AG10803 (cell line): ENCODE results near the gene PLEKHA8.
A peak's percentile ranks its signal among the peaks of the same experiment; 100 is the strongest.

Experiments
- DNase-seq: peaks from one replicate; pipeline ENCODE4 v3.0.0; 2010; ENCODE audit warnings: low read depth
- H3K4me3 ChIP-seq: 2 replicates; pipeline ENCODE4 v1.5.1; 2011; ENCODE audit warnings: mild to moderate bottlenecking, low read length, control low read depth
- TF ChIP-seq, protein P1 (sequence below): conservative IDR thresholded peaks from 2 replicates; pipeline ENCODE4 v1.5.1; 2011; ENCODE audit warnings: mild to moderate bottlenecking, low read length, control low read depth, inconsistent platforms

The PLEKHA8 gene

DNA sequence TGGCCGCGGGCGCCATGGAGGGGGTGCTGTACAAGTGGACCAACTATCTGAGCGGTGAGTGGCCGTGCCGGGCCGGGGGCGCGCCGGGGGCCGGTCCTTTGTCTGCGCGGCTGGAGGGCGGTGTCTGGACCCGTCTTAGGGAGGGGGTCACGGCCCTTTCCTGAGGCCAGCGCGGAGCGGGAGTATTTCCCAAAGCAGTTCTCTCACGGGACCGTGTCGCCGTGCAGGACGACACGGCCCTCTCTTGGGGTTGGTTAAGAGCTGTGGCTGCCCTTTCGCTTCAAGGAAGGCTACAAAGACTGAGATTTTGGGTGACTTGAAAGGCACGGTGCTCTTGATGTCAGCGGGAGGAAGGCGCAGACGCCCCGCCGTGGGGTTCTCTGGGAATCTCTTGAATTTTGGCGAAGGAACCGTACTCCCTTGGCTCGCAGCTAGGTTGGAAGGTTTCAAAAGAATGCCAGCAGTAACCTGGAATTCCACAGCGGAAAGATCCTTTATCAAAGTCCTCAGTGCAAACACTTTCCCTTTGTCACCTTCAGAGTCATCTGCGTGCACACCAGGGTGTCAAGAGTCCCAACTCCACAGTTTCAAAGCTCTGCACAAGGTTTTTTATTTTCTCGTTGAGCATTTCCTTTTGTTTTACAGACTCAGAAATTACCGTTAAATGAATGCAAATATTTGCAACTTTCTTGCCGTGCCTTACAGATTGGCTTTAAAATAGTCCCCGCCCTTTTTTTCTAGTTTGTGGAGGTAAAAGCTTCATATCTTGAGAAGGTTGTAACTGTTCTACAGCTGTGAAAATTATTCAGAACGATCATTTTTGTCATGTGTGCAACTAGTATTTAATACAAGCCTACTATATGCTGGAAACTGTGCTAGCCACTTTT lies 780 bp downstream of the PLEKHA8 start:
- H3K4me3 ChIP-seq: peak overlapping the region; percentile 72
- peak; percentile 44 for DNase-seq
- TF ChIP-seq, protein P1, sequence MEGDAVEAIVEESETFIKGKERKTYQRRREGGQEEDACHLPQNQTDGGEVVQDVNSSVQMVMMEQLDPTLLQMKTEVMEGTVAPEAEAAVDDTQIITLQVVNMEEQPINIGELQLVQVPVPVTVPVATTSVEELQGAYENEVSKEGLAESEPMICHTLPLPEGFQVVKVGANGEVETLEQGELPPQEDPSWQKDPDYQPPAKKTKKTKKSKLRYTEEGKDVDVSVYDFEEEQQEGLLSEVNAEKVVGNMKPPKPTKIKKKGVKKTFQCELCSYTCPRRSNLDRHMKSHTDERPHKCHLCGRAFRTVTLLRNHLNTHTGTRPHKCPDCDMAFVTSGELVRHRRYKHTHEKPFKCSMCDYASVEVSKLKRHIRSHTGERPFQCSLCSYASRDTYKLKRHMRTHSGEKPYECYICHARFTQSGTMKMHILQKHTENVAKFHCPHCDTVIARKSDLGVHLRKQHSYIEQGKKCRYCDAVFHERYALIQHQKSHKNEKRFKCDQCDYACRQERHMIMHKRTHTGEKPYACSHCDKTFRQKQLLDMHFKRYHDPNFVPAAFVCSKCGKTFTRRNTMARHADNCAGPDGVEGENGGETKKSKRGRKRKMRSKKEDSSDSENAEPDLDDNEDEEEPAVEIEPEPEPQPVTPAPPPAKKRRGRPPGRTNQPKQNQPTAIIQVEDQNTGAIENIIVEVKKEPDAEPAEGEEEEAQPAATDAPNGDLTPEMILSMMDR: 0 out of 2 replicates have a peak, but pooled peaks have one; percentile 6

DNA sequence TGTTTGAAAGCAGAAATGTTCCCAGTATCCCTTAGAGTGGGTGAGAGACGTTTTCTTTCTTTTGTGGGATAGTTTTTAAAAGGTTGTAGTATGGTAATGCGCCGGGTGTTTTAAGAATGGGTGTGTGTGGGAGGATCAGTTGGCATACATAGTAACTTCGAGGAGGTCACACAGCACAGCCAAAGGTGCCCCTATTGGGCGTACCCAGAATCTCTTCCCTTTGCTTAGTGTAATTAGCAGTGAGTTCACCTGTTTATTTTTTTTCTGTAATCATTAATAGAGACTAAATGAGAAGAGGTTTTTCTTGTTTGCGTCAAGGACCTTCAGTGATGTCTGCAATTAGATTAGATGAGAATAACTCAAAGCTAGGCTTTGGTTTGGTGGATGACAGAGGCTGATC lies 1.5 kb downstream of the PLEKHA8 start:
- TF ChIP-seq, protein P1: no peak
- DNase-seq: no peak
- H3K4me3 ChIP-seq: peak overlapping the region; percentile 72

DNA sequence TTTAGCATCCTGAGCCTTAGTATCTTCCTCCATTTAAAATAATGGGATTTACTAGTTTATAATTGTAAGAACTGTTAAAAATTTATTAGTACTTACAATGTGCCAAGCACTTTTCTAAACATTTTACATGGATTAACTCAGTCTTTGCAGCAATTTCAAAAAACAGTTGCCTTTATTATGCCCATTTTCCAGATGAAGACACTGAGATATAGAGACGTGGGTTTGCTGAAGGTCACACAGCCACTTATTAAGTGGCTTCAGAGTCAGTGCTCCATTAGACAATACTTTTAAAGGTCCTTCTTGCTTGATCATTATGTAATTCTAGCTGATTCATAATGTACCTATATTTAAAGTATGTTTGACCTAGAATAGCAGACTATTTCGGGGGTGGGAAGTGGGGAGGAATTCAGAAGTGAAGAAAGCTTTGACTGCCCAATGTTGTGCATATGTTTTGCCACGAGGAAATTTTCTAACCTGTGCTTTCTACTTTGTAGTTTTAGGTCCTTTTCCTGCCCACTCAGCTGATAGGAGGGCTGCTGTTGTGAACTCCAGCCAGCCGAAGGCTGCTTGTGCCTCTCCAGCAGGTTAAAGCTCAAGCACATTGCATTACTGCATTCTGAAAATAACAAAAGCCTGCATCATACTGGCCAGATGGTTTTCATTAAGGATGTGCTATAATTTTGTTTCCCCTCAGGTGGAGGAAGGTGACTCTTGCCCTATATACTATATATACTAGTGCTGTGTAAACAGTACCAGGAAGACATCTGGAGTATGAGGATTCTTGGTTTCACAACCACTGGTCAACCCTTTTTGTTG lies 4.3 kb downstream of the PLEKHA8 start:
- DNase-seq: peak; percentile 71
- TF ChIP-seq, protein P1: no peak
- H3K4me3 ChIP-seq: no peak overlapping the region

DNA sequence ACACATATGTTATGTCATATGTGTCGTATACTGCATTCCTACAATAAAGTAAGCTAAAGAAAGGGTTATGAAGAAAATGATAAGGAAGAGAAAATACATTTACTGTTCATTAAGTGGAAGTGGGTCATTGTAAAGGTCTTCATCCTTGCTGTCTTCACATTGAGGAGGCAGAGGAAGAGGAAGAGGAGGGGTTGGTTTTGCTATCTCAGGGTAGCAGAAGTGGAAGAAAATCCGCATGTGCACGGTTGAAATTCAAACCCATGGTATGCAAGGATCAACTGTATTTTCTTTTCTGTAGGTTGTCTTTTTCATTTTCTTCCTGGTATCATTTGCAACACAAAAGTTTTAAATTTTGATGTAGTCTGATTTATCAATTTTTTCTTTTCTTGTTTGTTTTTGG lies 6.3 kb downstream of the PLEKHA8 start:
- no peak overlapping the region for H3K4me3 ChIP-seq
- no peak for DNase-seq
- TF ChIP-seq, protein P1: no peak

DNA sequence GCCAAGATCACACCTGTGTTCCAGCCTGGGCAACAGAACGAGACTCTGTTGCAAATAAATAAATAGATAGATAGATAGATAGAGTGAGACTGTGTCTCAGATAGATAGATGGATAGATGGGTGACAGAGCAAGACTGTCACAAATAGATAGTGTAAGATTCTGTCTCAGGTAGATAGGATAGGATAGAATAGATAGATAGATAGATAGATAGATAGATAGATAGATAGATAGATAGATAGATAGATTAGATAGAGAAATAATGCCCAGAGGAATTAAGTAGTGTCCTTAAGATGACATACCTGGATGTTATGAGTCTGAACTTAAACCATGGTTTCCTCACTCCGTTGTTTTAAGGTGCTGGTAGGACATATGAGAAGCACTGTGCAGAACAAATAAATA lies 8.0 kb downstream of the PLEKHA8 start:
- H3K4me3 ChIP-seq: no peak overlapping the region
- no peak for DNase-seq
- TF ChIP-seq, protein P1: no peak

DNA sequence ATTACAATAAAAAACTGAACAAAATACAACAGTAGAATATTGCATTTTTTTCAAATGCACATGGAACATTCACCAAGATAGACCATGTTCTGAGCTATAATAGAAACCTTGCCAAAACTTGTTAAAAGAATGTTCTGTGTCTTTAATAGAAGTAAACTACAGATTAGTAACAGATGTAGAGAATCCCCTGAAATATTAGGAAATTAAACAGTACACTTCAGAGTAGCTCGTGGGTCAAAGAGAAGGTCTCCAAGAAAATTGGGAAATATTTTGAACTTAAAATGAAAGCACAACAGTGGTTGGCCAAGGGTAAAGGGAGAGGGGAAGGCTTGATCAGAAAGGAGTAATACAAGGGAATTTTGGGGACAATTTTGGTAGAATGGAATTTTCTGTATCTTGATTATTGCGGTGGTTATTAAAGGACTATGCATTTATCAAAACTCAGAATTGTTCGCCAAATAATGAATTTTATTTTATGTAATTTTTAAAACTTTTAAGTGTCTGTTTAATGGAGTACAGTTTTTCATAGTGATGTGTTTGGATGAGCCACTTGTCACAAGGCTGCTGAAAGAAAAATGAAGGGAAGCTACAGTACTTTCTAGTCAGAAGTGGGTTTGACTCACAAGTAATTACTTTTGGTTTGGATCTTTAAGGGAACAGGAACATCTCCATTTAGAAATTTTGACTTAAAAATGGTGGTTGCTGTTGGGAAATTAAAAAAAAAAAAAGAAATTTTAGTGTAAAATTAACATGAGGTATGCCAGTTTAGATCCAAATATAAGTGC lies 10.2 kb downstream of the PLEKHA8 start:
- TF ChIP-seq, protein P1: no peak
- peak; percentile 79 for DNase-seq
- no peak overlapping the region for H3K4me3 ChIP-seq
